Caco-2 (cell line): Measurements from ENCODE around the gene CCNL2. TPM values are rescaled to one million over a fixed set of nuclear protein-coding genes. Genes with fewer than 3 reads are reported as not detected.
A peak's percentile ranks its signal among the peaks of the same experiment; 100 is the strongest.
"Not testable (repeated sequence)": the region's sequence is repeated elsewhere in the genome, so short reads cannot be mapped to it uniquely, and the experiment has no call there.

Source experiments
- BruUV-seq: library from RNA; stranded (reverse); fragments of 400-500 nt; replicated peaks from 2 replicates; lab custom pipeline; 2021; lab: Mats Ljungman, UMichigan
- CTCF ChIA-PET: fragments of 300-600 bp; sonication (Branson Sonifier 250); formaldehyde crosslinking; loops from one replicate; lab custom pipeline; 2022; ENCODE audit warnings: antibody characterized with exemption; lab: Charles Lee
- POLR2A ChIA-PET: fragments of 300-600 bp; sonication (Branson Sonifier 250); formaldehyde crosslinking; loops from one replicate; lab custom pipeline; 2022; ENCODE audit warnings: antibody characterized with exemption; lab: Charles Lee
- DNase-seq, 2 experiments: peaks; one replicate each; pipeline versions ENCODE4 v3.0.0 to v3.0.0-alpha.2; 2020 to 2022
- H3K27me3 ChIP-seq: replicated peaks from 2 replicates; pipeline ENCODE4 v1.6.0; 2011; ENCODE audit warnings: low read length; ENCODE audit not compliant: control insufficient read depth, insufficient read depth
- H3K36me3 ChIP-seq: 2 replicates; pipeline ENCODE4 v1.5.1; 2011; ENCODE audit warnings: low read length; ENCODE audit not compliant: control insufficient read depth, insufficient read depth
- H3K4me1 ChIP-seq: fragments of 250-450 bp; sonication (Bioruptor Pico); 2 replicates; pipeline ENCODE4 v1.5.1; 2020; ENCODE audit warnings: mild to moderate bottlenecking
- H3K4me3 ChIP-seq: 2 replicates; pipeline ENCODE4 v1.5.1; 2011; ENCODE audit warnings: low read depth, mild to moderate bottlenecking, control low read depth, low read length
- H3K9me3 ChIP-seq: fragments of 250-450 bp; sonication (Bioruptor Pico); 2 replicates; pipeline ENCODE4 v1.5.1; 2020; ENCODE audit warnings: mild to moderate bottlenecking, moderate library complexity
- H3K27ac Mint-ChIP-seq: one replicate; pipeline ENCODE4 v1.8.0; 2022; ENCODE audit warnings: mixed read lengths; ENCODE audit not compliant: unreplicated experiment
- H3K27me3 Mint-ChIP-seq: one replicate; pipeline ENCODE4 v1.8.0; 2022; ENCODE audit warnings: mixed read lengths; ENCODE audit not compliant: insufficient read depth, unreplicated experiment
- H3K36me3 Mint-ChIP-seq: one replicate; pipeline ENCODE4 v1.8.0; 2022; ENCODE audit warnings: mild to moderate bottlenecking, mixed read lengths; ENCODE audit not compliant: insufficient read depth, unreplicated experiment
- H3K4me1 Mint-ChIP-seq: one replicate; pipeline ENCODE4 v1.8.0; 2022; ENCODE audit warnings: low read depth, mixed read lengths; ENCODE audit not compliant: unreplicated experiment
- H3K4me3 Mint-ChIP-seq: one replicate; pipeline ENCODE4 v1.8.0; 2022; ENCODE audit warnings: mild to moderate bottlenecking, moderate library complexity, mixed read lengths; ENCODE audit not compliant: unreplicated experiment
- H3K9me3 Mint-ChIP-seq: one replicate; pipeline ENCODE4 v1.8.0; 2022; ENCODE audit warnings: mixed read lengths; ENCODE audit not compliant: unreplicated experiment
- intact Hi-C: fragments of 100-400 bp; cut with micrococcal nuclease; formaldehyde crosslinking; loops from one replicate; pipeline ENCODE4 v1.10.0; 2022; ENCODE audit not compliant: unreplicated experiment
- total RNA-seq: library from RNA; stranded (reverse); gene quantifications from 2 replicates; pipeline ENCODE4 v1.2.3, GENCODE V29; 2022
- TF ChIP-seq, protein P1 (sequence below), 2 experiments: fragments of 200-600 bp in 1 of 2; IDR thresholded peaks; 1 replicate in 1 of 2; 2 replicates in 1 of 2; pipeline versions ENCODE4 v1.5.1 to v1.8.0; 2011 to 2022; ENCODE audit warnings: antibody characterized with exemption in 1 of 2, control low read depth in 1 of 2, inconsistent platforms in 1 of 2, low read depth in 1 of 2, low read length in 1 of 2, mild to moderate bottlenecking in 1 of 2, moderate library complexity in 1 of 2; ENCODE audit not compliant: insufficient read depth in 1 of 2, severe bottlenecking in 1 of 2, unreplicated experiment in 1 of 2

The CCNL2 gene
- total RNA-seq, 1 experiment from 2014 or later, result 147 TPM

DNA sequence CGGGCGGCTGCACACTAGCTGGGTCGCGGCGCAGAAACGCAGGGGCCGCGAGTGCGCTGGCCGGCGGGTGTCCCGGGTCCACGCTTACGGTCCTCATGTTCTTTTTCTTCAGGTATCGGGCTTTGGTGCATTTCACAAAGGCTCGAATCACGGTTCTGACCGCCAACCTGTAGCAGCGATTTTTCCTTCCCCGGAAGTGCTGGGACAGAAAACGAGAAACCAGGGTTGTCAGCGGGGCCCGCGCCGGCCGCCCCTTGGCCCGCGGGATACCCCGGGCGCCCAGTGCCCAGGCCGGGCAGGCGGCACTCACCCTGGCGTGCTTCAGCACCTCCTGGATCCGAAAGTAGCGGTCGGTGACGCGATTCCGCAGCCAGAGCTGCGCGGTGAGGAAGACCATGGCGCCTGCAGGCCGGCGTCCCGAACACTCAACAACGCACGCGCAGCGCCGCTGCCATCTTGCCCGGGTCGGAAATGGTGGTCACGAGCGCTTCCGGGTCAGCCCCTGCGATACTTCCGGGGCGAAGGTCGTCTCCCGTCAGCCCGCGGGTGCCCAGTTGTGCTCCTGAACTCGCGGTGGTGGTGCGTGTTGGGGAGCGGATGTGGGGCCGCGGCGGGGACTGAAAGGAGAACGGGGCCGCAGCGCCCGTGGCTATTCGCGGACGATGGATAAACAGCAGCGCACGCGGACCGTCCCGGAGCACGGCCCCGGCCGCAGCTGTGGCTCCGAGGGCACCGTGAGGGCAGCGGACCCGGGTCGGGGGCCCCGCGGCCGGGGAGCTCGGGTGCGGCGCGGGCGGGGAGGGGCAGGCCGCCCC, 7.9 kb upstream of the CCNL2 start, which contains the start of gene MRPL20:
MRPL20 (minus strand) TSS at position 473 of the 815 bp plus-strand sequence; CDS start at position 397, 76 bp downstream.
- ChIA-PET CTCF (interaction anchor here (0.7 to 0.8 kb wide), 2 partner anchors 26 to 36 kb away, joined by 3 read pairs; no protein-coding TSS in a partner anchor), POLR2A (interaction anchor here (1.0 to 1.3 kb wide), 4 partner anchors 8 to 32 kb away, joined by 3 to 14 read pairs (median 6); partner anchors contain the start of genes AURKAIP1 and CCNL2)
- peak within 1 kb of the TSS; percentile 82 for H3K27ac Mint-ChIP-seq
- Histone ChIP-seq H3K9me3 (no peaks in the 10 kb centered on the region), H3K27me3 (no peaks in the 10 kb centered on the region), H3K4me1 (no peaks in the 10 kb centered on the region), H3K4me3 (peak within 1 kb of the TSS; percentile 86), H3K36me3 (0 out of 2 replicates have a peak, but pooled peaks cover 2% of the 10 kb centered on the region)
- H3K9me3 Mint-ChIP-seq, result no peaks in the 10 kb centered on the region
- no peaks in the 10 kb centered on the region for H3K27me3 Mint-ChIP-seq
- H3K4me1 Mint-ChIP-seq, result no peaks in the 10 kb centered on the region
- DNase-seq, result peak; percentile 90 to 91
- intact Hi-C loops, result no loop called here
- H3K36me3 Mint-ChIP-seq, result peaks cover 81% of the 10 kb centered on the region
- TF ChIP-seq, protein P1, sequence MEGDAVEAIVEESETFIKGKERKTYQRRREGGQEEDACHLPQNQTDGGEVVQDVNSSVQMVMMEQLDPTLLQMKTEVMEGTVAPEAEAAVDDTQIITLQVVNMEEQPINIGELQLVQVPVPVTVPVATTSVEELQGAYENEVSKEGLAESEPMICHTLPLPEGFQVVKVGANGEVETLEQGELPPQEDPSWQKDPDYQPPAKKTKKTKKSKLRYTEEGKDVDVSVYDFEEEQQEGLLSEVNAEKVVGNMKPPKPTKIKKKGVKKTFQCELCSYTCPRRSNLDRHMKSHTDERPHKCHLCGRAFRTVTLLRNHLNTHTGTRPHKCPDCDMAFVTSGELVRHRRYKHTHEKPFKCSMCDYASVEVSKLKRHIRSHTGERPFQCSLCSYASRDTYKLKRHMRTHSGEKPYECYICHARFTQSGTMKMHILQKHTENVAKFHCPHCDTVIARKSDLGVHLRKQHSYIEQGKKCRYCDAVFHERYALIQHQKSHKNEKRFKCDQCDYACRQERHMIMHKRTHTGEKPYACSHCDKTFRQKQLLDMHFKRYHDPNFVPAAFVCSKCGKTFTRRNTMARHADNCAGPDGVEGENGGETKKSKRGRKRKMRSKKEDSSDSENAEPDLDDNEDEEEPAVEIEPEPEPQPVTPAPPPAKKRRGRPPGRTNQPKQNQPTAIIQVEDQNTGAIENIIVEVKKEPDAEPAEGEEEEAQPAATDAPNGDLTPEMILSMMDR (IDR thresholded peaks at IDR 0.05; ENCODE audit: insufficient read depth in 1 of 2, low read depth in 1 of 2, low read length in 1 of 2, severe bottlenecking in 1 of 2, unreplicated experiment in 1 of 2), result no peak
- no TSS peak for BruUV-seq
- peak within 1 kb of the TSS; percentile 87 for H3K4me3 Mint-ChIP-seq

DNA sequence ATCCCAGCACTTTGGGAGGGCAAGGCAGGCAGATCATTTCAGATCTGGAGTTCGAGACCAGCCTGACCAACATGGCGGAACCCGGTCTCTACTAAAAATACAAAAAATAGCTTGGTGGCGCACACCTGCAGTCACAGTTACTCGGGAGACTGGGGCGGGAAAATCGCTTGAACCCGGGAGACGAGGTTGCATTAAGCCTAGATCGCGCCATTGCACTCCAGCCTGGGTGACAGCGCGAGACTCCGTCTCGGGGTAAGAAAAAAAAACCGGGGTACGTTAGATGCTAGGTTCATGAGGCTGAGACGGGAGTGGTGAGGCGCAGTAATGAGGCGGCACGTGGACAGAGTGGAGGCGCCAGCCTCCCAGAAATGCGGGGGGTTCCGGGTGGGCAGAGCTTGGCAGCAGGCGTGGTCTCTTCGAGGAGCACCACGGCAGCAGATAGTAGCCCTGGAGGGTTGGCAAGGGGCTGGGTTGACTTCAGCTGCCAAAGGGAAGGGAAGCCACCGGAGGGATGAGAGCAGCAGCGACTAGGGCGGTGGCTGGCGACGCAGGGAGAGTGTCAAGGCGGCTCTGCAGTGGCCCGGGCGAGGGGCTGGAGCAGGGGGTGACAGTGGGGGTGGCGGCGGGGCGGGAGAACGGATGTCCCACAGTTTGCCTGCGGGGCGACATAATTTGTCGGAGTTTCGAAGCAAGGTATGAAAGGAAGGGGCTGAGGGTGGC, 7.1 kb upstream of the CCNL2 start:
- no peaks in the 10 kb centered on the region for H3K9me3 Mint-ChIP-seq
- BruUV-seq, result no TSS peak
- H3K27me3 Mint-ChIP-seq, result no peaks in the 10 kb centered on the region
- 0 out of 2 replicates have a peak, but pooled peaks cover 2% of the 10 kb centered on the region for H3K36me3 ChIP-seq
- intact Hi-C loops, result no loop called here
- H3K4me3 ChIP-seq, result peak overlapping the region; percentile 86
- peaks cover 81% of the 10 kb centered on the region for H3K36me3 Mint-ChIP-seq
- H3K4me1 ChIP-seq, result 0 out of 2 replicates have a peak, but pooled peaks cover under 1% of the 10 kb centered on the region
- peak overlapping the region; percentile 82 for H3K27ac Mint-ChIP-seq
- TF ChIP-seq, protein P1 (IDR thresholded peaks at IDR 0.05; ENCODE audit: insufficient read depth in 1 of 2, low read depth in 1 of 2, low read length in 1 of 2, severe bottlenecking in 1 of 2, unreplicated experiment in 1 of 2), result no peak
- no peaks in the 10 kb centered on the region for H3K27me3 ChIP-seq
- peak overlapping the region; percentile 87 for H3K4me3 Mint-ChIP-seq
- no peaks in the 10 kb centered on the region for H3K9me3 ChIP-seq
- DNase-seq, result no peak
- ChIA-PET CTCF (no interaction called here), POLR2A (interaction anchor here (1.2 kb wide), 1 partner anchor 32 kb away, joined by 3 read pairs; no protein-coding TSS in a partner anchor)
- H3K4me1 Mint-ChIP-seq, result peaks cover under 1% of the 10 kb centered on the region

DNA sequence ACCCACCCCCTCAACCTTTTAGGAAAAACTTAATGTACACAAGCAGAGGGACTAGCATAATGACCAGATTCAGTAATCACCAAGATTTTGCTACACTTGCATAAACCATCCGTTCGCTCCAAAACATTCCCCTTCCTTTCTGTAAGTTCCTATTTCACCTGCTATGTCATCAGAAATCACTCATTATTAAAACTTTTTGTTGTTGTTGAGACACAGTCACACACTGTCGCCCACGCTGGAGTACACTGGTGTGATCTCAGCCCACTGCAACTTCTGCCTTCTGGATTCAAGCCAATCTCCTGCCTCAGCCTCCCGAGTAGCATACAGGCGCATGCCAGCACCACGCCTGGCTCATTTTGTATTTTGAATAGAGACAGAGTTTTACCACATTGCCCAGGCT, 4.5 kb upstream of the CCNL2 start:
- Mint-ChIP-seq H3K27me3 (no peaks in the 10 kb centered on the region), H3K36me3 (peaks cover 92% of the 10 kb centered on the region), H3K9me3 (no peaks in the 10 kb centered on the region), H3K4me3 (no peak overlapping the region), H3K27ac (peak overlapping the region; percentile 42), H3K4me1 (peaks cover 12% of the 10 kb centered on the region)
- H3K9me3 ChIP-seq, result no peaks in the 10 kb centered on the region
- DNase-seq, result no peak
- ChIA-PET POLR2A (no interaction called here), CTCF (no interaction called here)
- H3K36me3 ChIP-seq, result peaks cover 4% of the 10 kb centered on the region; the same call in 1 of the 2 replicates
- no peaks in the 10 kb centered on the region for H3K27me3 ChIP-seq
- BruUV-seq, result no TSS peak
- TF ChIP-seq, protein P1 (IDR thresholded peaks at IDR 0.05; ENCODE audit: insufficient read depth in 1 of 2, low read depth in 1 of 2, low read length in 1 of 2, severe bottlenecking in 1 of 2, unreplicated experiment in 1 of 2), result no peak
- intact Hi-C loops, result no loop called here
- peaks cover 10% of the 10 kb centered on the region for H3K4me1 ChIP-seq
- H3K4me3 ChIP-seq, result no peak overlapping the region

DNA sequence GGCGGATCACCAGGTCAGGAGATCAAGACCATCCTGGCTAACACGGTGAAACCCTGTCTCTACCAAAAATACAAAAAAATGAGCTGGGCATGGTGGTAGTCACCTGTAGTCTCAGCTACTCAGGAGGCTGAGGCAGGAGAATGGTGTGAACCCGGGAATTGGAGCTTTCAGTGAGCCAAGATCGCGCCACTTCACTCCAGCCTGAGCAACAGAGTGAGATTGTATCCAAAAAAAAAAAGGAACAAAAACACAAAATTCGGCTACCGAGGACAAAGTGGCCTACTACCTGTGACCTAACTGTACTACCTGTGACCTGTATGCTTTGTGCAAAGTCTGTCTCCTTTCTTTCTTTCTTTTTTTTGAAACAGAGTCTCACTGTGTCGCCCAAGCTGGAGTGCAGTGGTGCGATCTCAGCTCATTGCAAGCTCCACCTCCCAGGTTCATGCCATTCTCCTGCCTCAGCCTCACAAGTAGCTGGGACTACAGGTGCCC, 3.8 kb upstream of the CCNL2 start:
- H3K27me3 Mint-ChIP-seq, H3K27ac Mint-ChIP-seq, BruUV-seq, H3K4me3 ChIP-seq, H3K36me3 ChIP-seq, H3K9me3 ChIP-seq, H3K9me3 Mint-ChIP-seq, H3K4me3 Mint-ChIP-seq, intact Hi-C loops, H3K27me3 ChIP-seq, DNase-seq: not testable (repeated sequence)
- ChIA-PET CTCF (interaction anchor here (0.9 kb wide), 1 partner anchor 102 kb away, joined by 3 read pairs; no protein-coding TSS in a partner anchor), POLR2A (interaction anchor here (0.5 kb wide), 1 partner anchor 27 kb away, joined by 4 read pairs; no protein-coding TSS in a partner anchor)
- peaks cover 13% of the 10 kb centered on the region for H3K4me1 ChIP-seq
- peaks cover 12% of the 10 kb centered on the region for H3K4me1 Mint-ChIP-seq
- peaks cover 91% of the 10 kb centered on the region for H3K36me3 Mint-ChIP-seq
